Glutamatergic neuron (in vitro differentiated cells): ENCODE results near the gene NEO1. TPM values are rescaled to one million over a fixed set of nuclear protein-coding genes. Genes with fewer than 3 reads are reported as not detected.

Experiments used
- DNase-seq: peaks from one replicate; pipeline ENCODE4 v3.0.0; 2022
- H3K27ac Mint-ChIP-seq: one replicate; pipeline ENCODE4 v1.8.0; 2020; ENCODE audit warnings: mild to moderate bottlenecking, mixed read lengths, inconsistent platforms; ENCODE audit not compliant: unreplicated experiment
- H3K27me3 Mint-ChIP-seq: one replicate; pipeline ENCODE4 v1.8.0; 2020; ENCODE audit warnings: mild to moderate bottlenecking, moderate library complexity, mixed read lengths, inconsistent platforms; ENCODE audit not compliant: unreplicated experiment
- H3K36me3 Mint-ChIP-seq: one replicate; pipeline ENCODE4 v1.8.0; 2020; ENCODE audit warnings: mild to moderate bottlenecking, mixed read lengths, inconsistent platforms; ENCODE audit not compliant: unreplicated experiment
- H3K4me1 Mint-ChIP-seq: one replicate; pipeline ENCODE4 v1.8.0; 2020; ENCODE audit warnings: mild to moderate bottlenecking, low read depth, mixed read lengths, inconsistent platforms; ENCODE audit not compliant: unreplicated experiment
- H3K4me3 Mint-ChIP-seq: one replicate; pipeline ENCODE4 v1.8.0; 2020; ENCODE audit warnings: mild to moderate bottlenecking, mixed read lengths, inconsistent platforms; ENCODE audit not compliant: unreplicated experiment
- H3K9me3 Mint-ChIP-seq: one replicate; pipeline ENCODE4 v1.8.0; 2020; ENCODE audit warnings: mild to moderate bottlenecking, moderate library complexity, mixed read lengths, inconsistent platforms; ENCODE audit not compliant: unreplicated experiment
- CTCF ChIP-seq: fragments of 200-600 bp; sonication (generic); IDR thresholded peaks from one replicate; pipeline ENCODE4 v1.5.0; 2021; ENCODE audit not compliant: partially characterized antibody, unreplicated experiment
- total RNA-seq: library from RNA; stranded (reverse); fragmentation: NEBNext Ultra II Directional; extraction: Animal tissue kit (Norgen Biotek cat#: 25700); gene quantifications from one replicate; pipeline ENCODE4 v1.2.1, GENCODE V29; 2021; ENCODE audit not compliant: unreplicated experiment

NEO1 gene
- total RNA-seq, 1 donor from 2014 or later: 157 TPM

GRCh38 chr15:73270366-73271097, 218.3 kb downstream of the NEO1 start:
- no peaks in the 10 kb centered on the region for H3K4me1 Mint-ChIP-seq
- no peaks in the 10 kb centered on the region for H3K27me3 Mint-ChIP-seq
- H3K9me3 Mint-ChIP-seq: no peaks in the 10 kb centered on the region
- no peak overlapping the region for H3K27ac Mint-ChIP-seq
- no peak for DNase-seq
- H3K36me3 Mint-ChIP-seq: no peaks in the 10 kb centered on the region
- no peak overlapping the region for H3K4me3 Mint-ChIP-seq
- TF ChIP-seq CTCF: no peak

DNA sequence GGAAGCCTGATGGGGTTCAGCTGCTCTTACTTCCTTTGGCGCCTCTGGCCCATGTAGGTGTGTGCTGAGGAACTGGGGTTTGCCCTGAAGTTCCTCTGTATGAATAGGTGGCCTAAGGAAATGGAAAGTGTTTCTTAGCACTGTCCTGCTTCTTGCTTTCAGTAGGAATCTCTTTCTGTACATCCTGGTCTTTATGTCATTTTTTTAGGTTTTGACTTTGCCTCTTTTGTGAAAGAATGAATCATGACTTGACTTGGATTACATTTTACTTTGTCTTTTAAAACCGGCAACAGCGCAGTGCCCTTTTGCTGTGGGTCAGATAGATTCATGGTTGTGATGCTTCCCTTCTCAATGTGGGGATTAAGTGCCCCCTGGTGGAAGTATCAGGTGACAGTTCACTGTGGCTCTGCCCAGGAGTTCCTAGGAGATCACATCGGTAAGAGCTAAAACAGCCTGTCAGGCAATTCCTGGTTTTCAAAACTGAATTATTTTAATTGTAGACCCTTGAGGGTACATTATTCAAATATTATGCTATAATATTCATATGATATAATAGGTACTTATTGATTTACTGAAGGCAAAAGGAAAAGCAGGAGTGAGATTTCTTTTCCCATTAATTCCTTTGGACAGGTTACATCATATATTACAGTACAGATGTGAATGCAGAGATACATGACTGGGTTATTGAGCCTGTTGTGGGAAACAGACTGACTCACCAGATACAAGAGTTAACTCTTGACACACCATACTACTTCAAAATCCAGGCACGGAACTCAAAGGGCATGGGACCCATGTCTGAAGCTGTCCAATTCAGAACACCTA, 221.1 kb downstream of the NEO1 start:
- H3K9me3 Mint-ChIP-seq: no peaks in the 10 kb centered on the region
- no peaks in the 10 kb centered on the region for H3K4me1 Mint-ChIP-seq
- TF ChIP-seq CTCF: peak; percentile 76
- H3K4me3 Mint-ChIP-seq: no peak overlapping the region
- no peaks in the 10 kb centered on the region for H3K36me3 Mint-ChIP-seq
- no peaks in the 10 kb centered on the region for H3K27me3 Mint-ChIP-seq
- H3K27ac Mint-ChIP-seq: no peak overlapping the region
- DNase-seq: peak; percentile 51

GRCh38 chr15:73275862-73276261, 223.6 kb downstream of the NEO1 start:
- no peaks in the 10 kb centered on the region for H3K9me3 Mint-ChIP-seq
- H3K27me3 Mint-ChIP-seq: no peaks in the 10 kb centered on the region
- no peak for TF ChIP-seq CTCF
- H3K36me3 Mint-ChIP-seq: no peaks in the 10 kb centered on the region
- H3K4me1 Mint-ChIP-seq: no peaks in the 10 kb centered on the region
- H3K4me3 Mint-ChIP-seq: no peak overlapping the region
- no peak for DNase-seq
- no peak overlapping the region for H3K27ac Mint-ChIP-seq

DNA sequence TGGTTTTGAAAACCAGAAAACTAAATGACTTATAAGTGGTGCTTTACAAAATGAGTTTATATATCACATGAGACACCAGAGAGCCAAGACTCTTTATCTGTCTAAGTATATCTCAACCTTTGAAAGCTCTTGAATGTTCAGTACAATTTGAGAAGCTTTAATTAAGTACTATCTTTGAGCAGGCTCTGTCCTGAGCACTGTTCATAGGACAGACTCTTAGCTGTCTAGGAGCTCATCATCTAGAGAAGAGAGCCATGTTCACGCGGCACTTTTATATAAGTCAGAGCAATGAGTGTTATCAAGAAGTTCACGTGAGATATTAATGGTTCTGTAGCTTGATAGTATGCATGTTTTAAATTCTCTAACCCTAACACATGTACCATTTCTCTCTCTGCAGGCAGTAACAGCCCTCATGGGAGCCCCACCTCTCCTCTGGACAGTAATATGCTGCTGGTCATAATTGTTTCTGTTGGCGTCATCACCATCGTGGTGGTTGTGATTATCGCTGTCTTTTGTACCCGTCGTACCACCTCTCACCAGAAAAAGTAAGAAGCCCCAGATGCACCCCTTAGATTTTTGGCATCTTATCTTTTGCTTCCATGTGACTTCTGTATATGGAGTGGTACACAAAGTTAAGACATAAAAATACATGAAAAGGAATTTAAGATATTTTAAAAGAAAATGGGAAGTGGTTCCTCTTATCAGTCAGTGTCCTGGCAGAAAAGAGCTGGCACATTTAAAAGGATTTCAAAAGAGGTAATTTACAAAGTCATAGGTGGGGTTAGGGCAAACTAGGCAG, 230.5 kb downstream of the NEO1 start:
- no peak for TF ChIP-seq CTCF
- Mint-ChIP-seq H3K27ac (peak overlapping the region; percentile 45), H3K36me3 (no peaks in the 10 kb centered on the region), H3K27me3 (peaks cover 2% of the 10 kb centered on the region), H3K4me1 (peaks cover 10% of the 10 kb centered on the region), H3K9me3 (peaks cover 2% of the 10 kb centered on the region), H3K4me3 (peak overlapping the region; percentile 47)
- no peak for DNase-seq
